Ectodermal cell (in vitro differentiated cells): ENCODE measurements around the gene RAB1A.
A peak's percentile ranks its signal among the peaks of the same experiment; 100 is the strongest.
"Not testable (repeated sequence)": the region's sequence is repeated elsewhere in the genome, so short reads cannot be mapped to it uniquely, and the experiment has no call there.

ENCODE experiments used
- H3K27ac ChIP-seq: 2 replicates; pipeline ENCODE4 v1.7.0; 2013; ENCODE audit warnings: mild to moderate bottlenecking, low read depth, low read length; ENCODE audit not compliant: insufficient read depth, poor library complexity, severe bottlenecking
- H3K27me3 ChIP-seq: 2 replicates; pipeline ENCODE4 v1.7.0; 2013; ENCODE audit warnings: mild to moderate bottlenecking, low read length; ENCODE audit not compliant: insufficient read depth, control insufficient read depth, poor library complexity, severe bottlenecking
- H3K36me3 ChIP-seq: one replicate; pipeline ENCODE4 v1.7.0; 2013; ENCODE audit warnings: low read length; ENCODE audit not compliant: control insufficient read depth, insufficient read depth
- H3K4me1 ChIP-seq: one replicate; pipeline ENCODE4 v1.7.0; 2013; ENCODE audit warnings: low read length; ENCODE audit not compliant: control insufficient read depth, insufficient read depth
- H3K4me3 ChIP-seq: 2 replicates; pipeline ENCODE4 v1.7.0; 2013; ENCODE audit warnings: low read depth, low read length, control low read depth; ENCODE audit not compliant: insufficient read depth
- H3K9me3 ChIP-seq: 2 replicates; pipeline ENCODE4 v1.7.0; 2013; ENCODE audit warnings: mild to moderate bottlenecking, low read length, moderate library complexity; ENCODE audit not compliant: control insufficient read depth
- WGBS, 2 experiments: methylation state at CpG; one replicate each; pipeline ENCODE4 v1.1.7; 2013; ENCODE audit warnings: missing lambda C conversion rate in 2 of 2; 5-methylcytosine and 5-hydroxymethylcytosine counted together

Gene RAB1A

GRCh38 chr2:65136253-65136652, 6.3 kb upstream of the RAB1A start:
- Histone ChIP-seq H3K27me3 (no peaks in the 10 kb centered on the region), H3K4me1 (no peaks in the 10 kb centered on the region), H3K4me3 (no peak overlapping the region), H3K36me3 (no peaks in the 10 kb centered on the region), H3K27ac (no peak overlapping the region), H3K9me3 (no peaks in the 10 kb centered on the region)
- 90 to 97% methylated on average over 1 of the region's 1 CpG for WGBS, 2 experiments

- Histone ChIP-seq H3K4me1 (no peaks in the 10 kb centered on the region), H3K36me3 (no peaks in the 10 kb centered on the region), H3K27ac (no peak overlapping the region), H3K4me3 (no peak overlapping the region), H3K27me3 (no peaks in the 10 kb centered on the region), H3K9me3 (no peaks in the 10 kb centered on the region)
- 94 to 98% methylated on average over 6 of the region's 7 CpGs for WGBS, 2 experiments
Observed at GRCh38 chr2:65134158-65134557, 4.3 kb upstream of the RAB1A start.

- no peak overlapping the region for H3K4me3 ChIP-seq
- no peak overlapping the region for H3K27ac ChIP-seq
- WGBS, 2 experiments = 81 to 95% methylated on average over 4 of the region's 4 CpGs
- H3K27me3 ChIP-seq = no peaks in the 10 kb centered on the region
- H3K4me1 ChIP-seq = peaks cover 2% of the 10 kb centered on the region
- no peaks in the 10 kb centered on the region for H3K36me3 ChIP-seq
- H3K9me3 ChIP-seq = no peaks in the 10 kb centered on the region
Observed at GRCh38 chr2:65133626-65134025, 3.7 kb upstream of the RAB1A start.

- H3K27me3 ChIP-seq, H3K4me3 ChIP-seq, H3K36me3 ChIP-seq, H3K4me1 ChIP-seq, H3K27ac ChIP-seq, H3K9me3 ChIP-seq: not testable (repeated sequence)
- 88 to 93% methylated on average over 15 of the region's 15 CpGs for WGBS, 2 experiments
Observed at GRCh38 chr2:65132930-65133329, 3.0 kb upstream of the RAB1A start.

- H3K4me3 ChIP-seq = peak overlapping the region; percentile 87
- H3K27ac ChIP-seq = peak overlapping the region; percentile 71
- peaks cover 5% of the 10 kb centered on the region for H3K4me1 ChIP-seq
- 9 to 15% methylated on average over 17 to 19 of the region's 19 CpGs for WGBS, 2 experiments
- no peaks in the 10 kb centered on the region for H3K9me3 ChIP-seq
- H3K36me3 ChIP-seq = no peaks in the 10 kb centered on the region
- H3K27me3 ChIP-seq = no peaks in the 10 kb centered on the region
Observed at GRCh38 chr2:65130664-65131175, 814 bp upstream of the RAB1A start.

- H3K4me3 ChIP-seq = peak overlapping the region; percentile 87
- H3K9me3 ChIP-seq = no peaks in the 10 kb centered on the region
- H3K36me3 ChIP-seq = no peaks in the 10 kb centered on the region
- H3K27ac ChIP-seq = peak overlapping the region; percentile 95
- peaks cover 5% of the 10 kb centered on the region for H3K4me1 ChIP-seq
- H3K27me3 ChIP-seq = no peaks in the 10 kb centered on the region
- WGBS, 2 experiments = 0 to 1% methylated on average over 29 of the region's 29 CpGs
Observed at GRCh38 chr2:65129286-65129825, 550 bp downstream of the RAB1A start.

GRCh38 chr2:65128297-65129190, 1.4 kb downstream of the RAB1A start:
- 63 to 66% methylated on average over 8 of the region's 8 CpGs for WGBS, 2 experiments
- H3K36me3 ChIP-seq = no peaks in the 10 kb centered on the region
- no peaks in the 10 kb centered on the region for H3K9me3 ChIP-seq
- H3K27ac ChIP-seq = no peak overlapping the region
- H3K4me1 ChIP-seq = peaks cover 5% of the 10 kb centered on the region
- H3K27me3 ChIP-seq = no peaks in the 10 kb centered on the region
- peak overlapping the region; percentile 87 for H3K4me3 ChIP-seq

GRCh38 chr2:65125457-65125856, 4.4 kb downstream of the RAB1A start:
- not testable (repeated sequence) for H3K4me3 ChIP-seq, H3K9me3 ChIP-seq, H3K36me3 ChIP-seq, H3K27me3 ChIP-seq, H3K27ac ChIP-seq, H3K4me1 ChIP-seq
- WGBS, 2 experiments = 91 to 94% methylated on average over 7 of the region's 7 CpGs

GRCh38 chr2:65122313-65122712, 7.6 kb downstream of the RAB1A start:
- no peaks in the 10 kb centered on the region for H3K9me3 ChIP-seq
- no peaks in the 10 kb centered on the region for H3K36me3 ChIP-seq
- no peaks in the 10 kb centered on the region for H3K27me3 ChIP-seq
- no peaks in the 10 kb centered on the region for H3K4me1 ChIP-seq
- no peak overlapping the region for H3K27ac ChIP-seq
- WGBS, 2 experiments = 89 to 95% methylated on average over 7 of the region's 7 CpGs
- no peak overlapping the region for H3K4me3 ChIP-seq

- H3K27ac ChIP-seq = no peak overlapping the region
- no peaks in the 10 kb centered on the region for H3K4me1 ChIP-seq
- no peaks in the 10 kb centered on the region for H3K9me3 ChIP-seq
- no peaks in the 10 kb centered on the region for H3K36me3 ChIP-seq
- no peaks in the 10 kb centered on the region for H3K27me3 ChIP-seq
- H3K4me3 ChIP-seq = no peak overlapping the region
- WGBS, 2 experiments = 92 to 98% methylated on average over 3 to 5 of the region's 5 CpGs
Observed at GRCh38 chr2:65120990-65121693, 8.8 kb downstream of the RAB1A start.
